GM18517 (cell line): ENCODE data around the gene MOB3A.
"Not testable (repeated sequence)": the region's sequence is repeated elsewhere in the genome, so short reads cannot be mapped to it uniquely, and the experiment has no call there.

Experiments used
- ATAC-seq: cut with Tn5 transposase; IDR thresholded peaks from one replicate; pipeline ENCODE4 v1.9.1; 2021; ENCODE audit warnings: mild to moderate bottlenecking, moderate library complexity; ENCODE audit not compliant: unreplicated experiment

Gene MOB3A

DNA sequence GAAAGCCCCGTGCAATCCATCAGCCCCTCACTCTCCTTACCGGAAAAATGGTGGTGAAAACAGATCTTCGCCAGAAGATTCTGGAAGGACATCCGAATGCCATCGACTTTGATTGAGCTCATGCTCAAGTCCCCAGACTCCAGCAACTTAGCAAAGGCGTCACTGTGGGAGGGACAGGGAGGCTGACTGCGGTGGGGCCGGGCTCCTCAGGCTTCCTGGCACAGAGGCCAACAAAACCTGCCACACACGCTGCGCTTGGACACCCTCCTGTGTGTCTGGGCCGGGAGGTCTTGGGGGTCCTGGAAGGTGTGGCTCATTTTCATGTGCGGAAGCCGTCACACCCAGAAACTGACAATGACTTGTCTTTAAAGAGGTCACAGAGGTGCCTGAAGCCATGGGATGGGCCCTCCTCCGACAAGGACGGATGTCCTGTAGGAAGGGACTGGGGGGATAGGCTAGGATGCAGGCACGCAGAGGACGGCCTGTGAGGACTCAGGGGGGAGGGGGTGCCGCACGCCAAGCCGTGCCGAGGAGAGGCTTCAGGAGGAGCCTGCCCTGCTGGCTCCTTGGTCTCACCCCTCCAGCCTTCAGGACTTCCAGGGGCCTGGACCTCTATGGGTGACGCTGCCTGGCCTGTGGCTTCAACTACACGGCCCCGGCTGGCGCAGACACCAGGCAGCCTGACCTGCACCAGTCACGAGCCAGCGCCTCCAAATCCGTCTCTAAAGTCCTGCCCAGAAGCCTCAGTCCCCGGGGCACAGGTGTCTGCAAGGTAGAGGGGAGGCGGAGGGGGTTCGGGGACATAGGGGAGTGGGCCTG, 13.1 kb upstream of the MOB3A start:
- no peak for ATAC-seq

DNA sequence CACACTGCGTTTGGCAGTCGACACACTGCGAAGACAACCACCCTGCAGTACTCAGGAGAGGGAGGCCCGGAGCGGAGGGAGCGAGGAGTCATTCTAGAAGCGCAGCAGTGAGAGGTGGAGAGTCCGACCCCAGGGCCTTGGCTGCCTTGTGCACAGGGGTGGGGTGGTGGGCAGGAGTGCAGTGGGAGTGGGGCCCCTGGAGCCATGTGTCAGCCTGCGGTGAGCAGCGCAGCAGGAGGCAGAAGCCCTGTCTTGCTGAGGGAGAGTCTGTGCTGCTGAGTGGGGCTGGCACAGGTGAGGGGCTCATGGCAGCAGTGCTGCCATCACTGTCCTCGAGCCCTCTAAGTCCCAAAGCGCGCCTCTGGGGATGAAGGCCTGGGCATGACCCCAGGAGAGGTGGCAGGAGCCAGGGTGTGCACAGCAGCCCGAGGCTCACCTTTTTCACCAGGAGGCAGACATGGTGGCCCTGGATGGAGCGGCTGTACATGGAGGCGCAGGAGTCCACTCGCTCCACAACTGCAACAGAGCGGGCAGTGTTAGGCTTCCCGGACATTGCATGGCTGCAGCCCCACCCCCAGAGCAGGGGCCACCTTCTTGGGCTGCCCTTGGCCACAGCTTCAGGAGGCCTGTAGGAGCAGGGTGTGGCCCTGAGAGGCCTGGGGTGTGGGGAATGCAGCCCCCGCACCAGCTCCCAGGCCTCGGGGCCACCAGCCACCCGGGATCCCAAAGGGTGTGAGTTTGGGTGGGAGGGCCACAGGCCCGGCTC, 12.3 kb upstream of the MOB3A start:
- no peak for ATAC-seq

DNA sequence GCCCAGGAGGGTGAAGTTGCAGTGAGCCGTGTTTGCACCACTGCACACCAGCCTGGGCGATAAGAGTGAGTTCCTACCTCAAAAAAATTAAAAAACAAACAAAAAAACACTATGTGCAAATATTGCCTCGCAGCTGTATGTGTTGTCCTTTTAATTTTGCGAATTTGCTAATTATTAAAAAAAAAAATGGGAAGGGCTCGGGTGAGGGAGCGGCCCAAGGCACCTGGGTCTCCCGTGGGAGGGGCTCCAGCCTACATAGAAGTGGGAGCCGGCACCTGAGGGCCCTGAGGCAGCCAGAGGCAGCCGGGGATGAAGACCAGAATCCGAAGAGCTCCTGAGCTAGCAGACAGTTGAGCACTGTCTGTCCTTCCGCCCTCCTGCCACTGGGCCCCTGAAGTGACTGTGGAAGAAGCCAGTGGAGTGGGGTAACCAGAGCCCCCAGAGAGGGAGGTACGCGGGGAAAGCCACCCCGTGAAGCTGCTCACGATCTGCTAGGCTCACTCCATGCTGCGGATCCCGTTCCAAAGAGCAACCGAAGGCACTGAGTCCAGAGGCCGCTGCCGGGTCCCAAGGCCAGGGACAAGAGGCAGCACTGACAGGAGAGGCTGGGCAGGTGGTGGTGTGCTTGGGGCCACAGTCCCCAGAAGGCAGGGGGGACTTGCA, 7.0 kb upstream of the MOB3A start:
- no peak for ATAC-seq

DNA sequence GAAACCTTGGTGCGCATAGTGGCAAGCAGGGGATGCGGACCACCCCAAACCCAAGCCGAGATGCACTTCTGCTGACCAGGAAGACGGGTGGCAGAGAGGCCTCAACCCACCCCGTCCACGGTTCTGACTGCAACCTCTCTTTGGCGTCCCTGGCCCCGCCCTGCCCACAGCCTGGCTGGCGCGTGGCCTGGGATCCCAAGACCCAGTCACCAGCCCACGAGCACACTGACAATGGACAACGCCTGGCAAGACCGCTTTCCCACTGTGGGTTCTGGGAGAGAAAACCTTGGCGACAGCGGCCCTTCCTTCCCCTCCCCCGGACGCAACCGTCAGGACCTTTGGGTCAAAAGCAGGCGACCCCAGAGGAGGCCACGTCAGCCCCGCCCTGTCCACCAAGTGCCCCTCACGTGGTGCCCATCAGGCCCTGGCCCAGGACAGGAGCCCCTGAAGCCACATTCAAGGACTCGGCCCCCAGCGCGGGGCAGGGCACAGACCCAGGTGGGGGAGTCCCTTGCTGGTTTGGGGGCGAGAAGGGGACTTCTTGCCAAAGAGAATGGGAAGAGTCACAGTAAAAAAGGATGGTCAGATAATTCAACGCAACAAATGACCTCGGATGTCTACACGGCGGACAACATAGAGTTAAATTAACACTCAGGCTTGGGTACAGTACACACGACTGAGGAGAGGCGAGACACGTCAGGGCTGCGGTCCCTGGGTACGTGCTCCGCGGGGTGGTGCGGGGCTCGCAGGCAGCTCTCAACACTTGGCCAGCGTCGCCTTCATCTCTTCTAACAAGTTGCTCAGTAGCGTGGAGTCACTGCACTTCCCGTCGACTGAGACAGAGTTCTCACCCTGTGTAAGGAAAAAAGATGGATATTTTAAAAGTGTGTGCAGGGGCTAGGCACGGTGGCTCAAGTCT, 5.5 kb upstream of the MOB3A start:
- no peak for ATAC-seq

DNA sequence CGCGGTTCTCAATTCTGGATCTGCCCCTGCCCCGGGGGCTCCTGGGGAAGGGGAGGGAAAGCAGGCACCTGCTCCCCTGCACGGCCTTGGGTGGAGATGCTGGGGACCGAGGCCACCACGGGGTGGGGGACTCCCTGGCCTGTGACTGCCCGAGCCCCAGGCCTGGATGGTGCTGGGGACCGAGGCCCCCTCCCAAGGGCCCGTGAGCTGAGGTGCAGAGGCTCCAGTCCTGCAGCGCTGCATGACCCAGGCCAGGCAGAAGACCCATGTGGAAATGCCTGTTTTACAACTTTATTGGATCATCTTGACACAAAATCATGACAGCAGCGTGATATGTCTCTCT, 4.6 kb upstream of the MOB3A start:
- no peak for ATAC-seq

DNA sequence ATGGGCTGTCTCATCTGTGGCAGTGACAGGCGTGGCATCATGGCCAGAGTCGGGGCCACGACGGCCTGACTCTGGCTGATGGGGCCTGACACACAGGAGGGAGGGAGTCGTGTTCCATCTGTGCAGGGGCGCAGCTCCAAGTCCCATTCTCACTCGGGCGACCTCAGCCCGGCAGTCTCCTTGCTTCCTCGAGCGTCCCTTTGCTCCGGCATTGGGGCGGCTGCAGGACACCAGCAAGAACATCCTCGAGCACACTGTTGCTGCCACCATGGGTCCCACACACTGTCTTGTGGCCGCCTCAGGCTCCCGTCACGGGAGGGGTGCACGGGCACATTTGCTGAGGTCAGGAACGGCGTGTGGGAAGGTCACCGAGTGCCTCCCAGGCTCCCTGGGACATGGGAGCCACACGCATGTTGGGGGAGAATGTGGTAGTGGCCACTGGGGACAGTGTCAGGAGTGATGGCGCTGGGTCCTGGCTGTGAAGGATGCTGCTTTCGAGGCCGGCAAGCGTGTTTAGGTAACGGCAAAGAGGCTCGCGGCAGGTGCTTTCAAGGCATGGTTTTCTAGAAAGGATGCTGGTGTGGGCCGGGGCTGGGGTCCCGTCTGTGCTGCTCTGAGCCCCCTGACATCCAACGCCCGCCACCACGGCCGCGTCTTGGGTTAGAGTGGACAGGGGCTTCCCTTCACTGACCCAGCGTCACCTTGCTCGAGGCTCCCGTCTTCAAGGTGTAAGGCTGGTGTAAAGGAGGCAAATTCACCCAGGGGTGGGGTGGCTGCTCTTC, 4.0 kb upstream of the MOB3A start:
- ATAC-seq, result no peak

DNA sequence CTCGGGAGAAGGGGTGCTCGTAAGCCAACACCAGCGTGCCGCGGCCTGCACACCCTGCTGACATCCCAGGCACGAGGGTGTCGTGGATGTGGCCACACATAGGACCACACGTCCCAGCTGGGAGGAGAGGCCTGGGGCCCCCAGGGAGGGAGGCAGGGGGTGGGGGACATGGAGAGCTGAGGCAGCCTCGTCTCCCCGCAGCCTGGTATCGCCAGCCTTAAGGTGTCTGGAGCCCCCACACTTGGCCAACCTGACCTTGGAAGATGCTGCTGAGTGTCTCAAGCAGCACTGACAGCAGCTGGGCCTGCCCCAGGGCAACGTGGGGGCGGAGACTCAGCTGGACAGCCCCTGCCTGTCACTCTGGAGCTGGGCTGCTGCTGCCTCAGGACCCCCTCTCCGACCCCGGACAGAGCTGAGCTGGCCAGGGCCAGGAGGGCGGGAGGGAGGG, 3.0 kb upstream of the MOB3A start:
- no peak for ATAC-seq

DNA sequence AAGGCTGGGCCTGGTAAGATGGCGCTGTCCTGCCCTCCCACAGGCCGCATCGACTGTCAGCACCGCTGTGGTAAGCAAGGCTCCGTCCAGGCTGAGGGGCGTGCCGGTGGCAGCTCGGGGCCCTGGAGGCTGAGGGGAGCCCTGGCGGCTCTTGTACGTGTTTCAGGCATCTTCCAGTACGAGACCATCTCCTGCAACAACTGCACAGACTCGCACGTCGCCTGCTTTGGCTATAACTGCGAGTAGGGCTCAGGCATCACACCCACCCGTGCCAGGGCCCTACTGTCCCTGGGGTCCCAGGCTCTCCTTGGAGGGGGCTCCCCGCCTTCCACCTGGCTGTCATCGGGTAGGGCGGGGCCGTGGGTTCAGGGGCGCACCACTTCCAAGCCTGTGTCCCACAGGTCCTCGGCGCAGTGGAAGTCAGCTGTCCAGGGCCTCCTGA, 1.8 kb upstream of the MOB3A start:
- no peak for ATAC-seq

DNA sequence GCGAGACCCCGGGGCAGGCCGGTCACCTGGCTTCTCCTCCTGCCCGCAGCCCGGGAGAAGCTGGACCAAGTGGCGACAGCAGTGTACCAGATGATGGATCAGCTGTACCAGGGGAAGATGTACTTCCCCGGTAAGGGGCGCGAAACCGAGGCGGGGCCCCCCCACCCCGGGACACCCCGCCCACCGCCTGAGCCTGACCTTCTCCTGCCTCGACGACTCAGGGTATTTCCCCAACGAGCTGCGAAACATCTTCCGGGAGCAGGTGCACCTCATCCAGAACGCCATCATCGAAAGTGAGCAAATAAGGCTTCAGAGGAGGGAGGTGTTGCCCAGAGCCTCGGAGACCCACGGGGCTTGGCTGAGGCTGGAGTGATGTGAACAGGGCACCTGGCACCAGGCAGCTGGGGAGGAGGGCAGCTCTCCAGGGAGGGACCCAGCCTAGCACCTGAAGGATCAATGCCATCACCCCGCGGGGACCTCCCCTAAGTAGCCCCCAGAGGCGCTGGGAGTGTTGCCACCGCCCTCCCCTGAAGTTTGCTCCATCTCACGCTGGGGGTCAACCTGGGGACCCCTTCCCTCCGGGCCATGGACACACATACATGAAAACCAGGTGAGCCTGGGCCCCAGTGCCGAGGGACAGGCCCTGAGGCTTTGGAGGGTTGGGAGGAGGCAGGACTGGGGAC, 1.2 kb upstream of the MOB3A start:
- peak; percentile 1 for ATAC-seq

DNA sequence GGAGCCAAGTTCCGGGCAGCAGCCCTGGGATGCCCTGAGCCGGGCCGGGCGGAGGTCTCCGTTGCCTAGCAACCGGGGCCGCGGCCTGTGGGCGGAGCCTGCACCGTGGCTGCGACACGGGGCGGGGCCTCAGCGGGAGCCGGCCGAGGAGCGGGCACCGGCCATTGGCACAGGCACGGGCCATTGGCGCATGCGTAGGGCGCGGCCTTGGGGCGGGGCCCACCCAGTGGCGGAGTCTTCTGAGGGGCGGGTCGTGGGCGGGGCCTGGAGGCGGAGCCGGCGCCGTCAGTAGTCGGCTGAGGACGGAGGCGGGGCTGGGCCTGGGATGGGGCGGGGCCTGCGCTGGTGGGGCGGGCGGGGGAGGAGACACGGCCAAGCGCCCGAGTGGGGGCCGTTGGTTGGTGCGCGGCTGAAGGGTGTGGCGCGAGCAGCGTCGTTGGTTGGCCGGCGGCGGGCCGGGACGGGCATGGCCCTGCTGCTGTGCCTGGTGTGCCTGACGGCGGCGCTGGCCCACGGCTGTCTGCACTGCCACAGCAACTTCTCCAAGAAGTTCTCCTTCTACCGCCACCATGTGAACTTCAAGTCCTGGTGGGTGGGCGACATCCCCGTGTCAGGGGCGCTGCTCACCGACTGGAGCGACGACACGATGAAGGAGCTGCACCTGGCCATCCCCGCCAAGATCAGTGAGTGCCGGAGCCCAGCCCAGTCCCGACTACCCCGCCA, 515 bp upstream of the MOB3A start, which contains the start of gene IZUMO4:
IZUMO4 (plus strand) TSS at position 436 of the 723 bp plus-strand sequence; CDS start at position 467, 31 bp downstream.
- peak; percentile 57 for ATAC-seq

DNA sequence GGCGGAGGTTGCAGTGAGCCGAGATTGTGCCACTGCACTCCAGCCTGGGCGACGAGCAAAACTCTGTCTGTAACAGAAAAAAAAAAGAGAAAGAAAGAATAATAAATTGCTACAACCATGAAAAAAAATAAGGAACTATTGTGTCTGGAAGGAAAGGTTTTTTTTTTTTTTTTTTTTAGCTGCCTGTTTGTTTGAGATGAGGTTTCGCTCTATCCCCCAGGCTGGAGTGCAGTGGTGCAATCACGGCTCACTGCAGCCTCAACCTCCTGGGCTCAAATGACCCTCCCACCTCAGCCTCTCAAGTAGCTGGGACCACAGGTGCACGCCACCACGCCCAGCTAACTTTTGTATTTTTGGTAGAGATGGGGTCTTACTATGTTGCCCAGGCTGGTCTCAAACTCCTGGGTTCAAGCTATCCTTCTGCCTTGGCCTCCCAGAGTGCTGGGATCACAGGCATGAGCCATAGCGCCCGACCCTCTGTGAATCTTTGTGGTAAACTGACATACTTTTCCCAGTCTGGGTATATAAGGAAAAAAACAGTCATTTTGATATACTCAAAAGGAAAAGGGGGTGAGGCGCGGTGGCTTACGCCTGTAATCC, 4.1 kb downstream of the MOB3A start:
- not testable (repeated sequence) for ATAC-seq

DNA sequence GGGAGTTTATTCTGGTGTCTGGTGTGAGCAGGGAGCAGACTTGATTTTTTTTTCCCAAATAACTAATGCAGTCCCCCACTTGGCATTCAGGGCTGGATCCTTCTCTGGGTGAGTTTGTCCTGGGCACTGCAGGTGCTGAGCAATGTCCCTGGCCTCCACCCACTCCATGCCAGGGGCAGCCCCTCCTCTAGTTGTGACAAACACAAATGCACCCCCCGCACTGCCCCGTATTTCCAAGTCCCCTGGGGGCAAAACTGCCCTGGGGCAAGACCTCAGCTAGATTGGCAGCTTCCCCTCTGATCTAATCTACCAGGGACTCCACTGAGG, 6.4 kb downstream of the MOB3A start:
- ATAC-seq, result no peak

DNA sequence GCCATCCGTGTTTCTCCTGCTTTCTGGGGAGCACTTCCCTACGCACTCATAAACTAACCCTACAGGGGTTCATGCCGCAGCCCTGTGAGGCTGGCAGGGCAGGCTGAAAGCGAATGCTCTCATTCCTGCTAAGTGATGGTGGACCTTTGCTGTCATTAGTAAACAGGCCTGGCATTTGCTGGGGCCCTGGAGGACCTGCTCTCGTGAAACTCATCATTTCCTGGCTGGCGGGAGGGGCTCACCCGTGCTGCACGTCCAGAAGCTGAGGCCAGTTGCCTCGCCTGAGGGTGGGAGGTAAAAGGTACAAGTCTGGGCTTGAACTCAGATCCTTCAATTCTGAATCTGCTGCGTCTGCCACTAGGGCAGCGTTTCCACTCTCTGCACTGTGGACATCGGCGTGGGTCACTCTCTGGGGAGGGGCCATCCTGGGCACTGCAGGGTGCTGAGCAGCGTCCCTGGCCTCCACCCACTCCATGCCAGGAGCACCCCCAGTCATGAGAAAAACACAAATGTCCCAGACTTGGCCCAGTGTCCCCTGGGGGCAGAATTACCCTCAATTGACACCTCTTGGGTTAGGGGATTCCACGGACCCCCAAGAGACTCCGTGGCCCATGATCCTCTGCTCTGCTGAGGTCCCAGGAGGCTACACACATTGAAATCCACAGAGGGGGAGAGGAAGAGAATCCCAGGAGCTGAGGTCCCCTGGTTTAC, 7.0 kb downstream of the MOB3A start:
- no peak for ATAC-seq

DNA sequence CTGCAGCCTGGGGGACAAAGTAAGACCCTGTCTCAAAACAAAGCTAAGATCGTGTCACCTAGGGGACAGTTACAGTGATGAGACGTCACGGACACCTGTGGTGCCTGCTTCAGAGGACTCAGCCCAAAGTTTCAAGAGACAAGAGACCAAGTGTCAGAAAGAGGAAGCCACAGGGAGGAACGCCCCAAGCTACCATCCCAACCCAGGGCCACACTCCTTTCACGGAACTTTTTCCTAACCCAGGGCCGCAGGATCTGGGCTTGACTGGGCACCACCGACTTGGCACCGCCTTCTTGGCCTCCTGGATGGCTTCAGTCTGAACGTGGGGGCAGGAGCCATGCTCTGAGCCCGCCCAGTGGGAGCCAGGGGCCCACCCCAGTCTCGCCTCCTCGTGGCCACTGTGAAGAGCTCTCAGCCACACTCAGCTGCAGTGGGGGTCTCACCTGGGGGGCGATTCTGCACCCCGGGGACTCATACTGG, 8.5 kb downstream of the MOB3A start:
- ATAC-seq, result peak; percentile 17

DNA sequence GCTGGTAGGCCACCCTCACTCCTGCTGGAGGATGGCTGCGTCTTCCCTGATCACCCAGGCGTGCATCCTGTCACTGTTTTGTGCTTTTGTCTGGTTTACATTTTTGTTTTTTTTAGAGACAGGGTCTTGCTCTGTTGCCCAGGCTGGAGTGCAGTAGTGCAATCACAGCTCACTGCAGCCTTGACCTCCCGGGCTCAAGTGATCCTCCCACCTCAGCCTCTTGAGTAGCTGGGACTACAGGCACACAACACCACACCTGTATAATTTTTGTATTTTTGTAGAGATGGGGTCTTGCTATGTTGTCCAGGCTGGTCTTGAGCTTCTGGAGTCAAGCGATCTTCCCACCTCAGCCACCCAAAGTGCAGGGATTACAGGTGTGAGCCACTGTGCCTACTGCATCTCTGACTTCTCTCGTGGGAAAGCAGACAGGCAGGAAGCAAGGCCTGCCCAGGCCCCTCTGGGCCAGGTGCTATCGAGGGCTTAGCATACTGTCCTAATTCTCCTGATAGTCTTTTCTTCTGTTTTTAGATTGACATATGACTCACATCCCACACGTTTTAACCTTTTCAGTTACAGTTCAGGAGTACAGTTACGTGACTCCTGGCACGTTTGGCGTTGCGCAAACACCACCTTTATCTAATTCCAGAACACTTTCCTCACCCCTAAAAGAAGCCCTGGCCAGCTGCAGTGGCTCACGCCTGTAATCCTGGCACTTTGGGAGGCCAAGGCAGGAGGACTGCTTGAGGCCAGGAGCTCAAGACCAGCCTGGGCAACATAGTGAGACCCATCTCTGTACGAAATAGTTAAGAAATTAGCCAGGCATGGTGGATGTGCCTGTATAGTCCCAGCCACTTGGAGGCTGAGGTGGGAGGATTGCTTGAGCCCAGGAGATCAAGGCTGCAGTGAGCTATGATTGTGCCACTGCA, 9.2 kb downstream of the MOB3A start:
- ATAC-seq, result peak; percentile 24

DNA sequence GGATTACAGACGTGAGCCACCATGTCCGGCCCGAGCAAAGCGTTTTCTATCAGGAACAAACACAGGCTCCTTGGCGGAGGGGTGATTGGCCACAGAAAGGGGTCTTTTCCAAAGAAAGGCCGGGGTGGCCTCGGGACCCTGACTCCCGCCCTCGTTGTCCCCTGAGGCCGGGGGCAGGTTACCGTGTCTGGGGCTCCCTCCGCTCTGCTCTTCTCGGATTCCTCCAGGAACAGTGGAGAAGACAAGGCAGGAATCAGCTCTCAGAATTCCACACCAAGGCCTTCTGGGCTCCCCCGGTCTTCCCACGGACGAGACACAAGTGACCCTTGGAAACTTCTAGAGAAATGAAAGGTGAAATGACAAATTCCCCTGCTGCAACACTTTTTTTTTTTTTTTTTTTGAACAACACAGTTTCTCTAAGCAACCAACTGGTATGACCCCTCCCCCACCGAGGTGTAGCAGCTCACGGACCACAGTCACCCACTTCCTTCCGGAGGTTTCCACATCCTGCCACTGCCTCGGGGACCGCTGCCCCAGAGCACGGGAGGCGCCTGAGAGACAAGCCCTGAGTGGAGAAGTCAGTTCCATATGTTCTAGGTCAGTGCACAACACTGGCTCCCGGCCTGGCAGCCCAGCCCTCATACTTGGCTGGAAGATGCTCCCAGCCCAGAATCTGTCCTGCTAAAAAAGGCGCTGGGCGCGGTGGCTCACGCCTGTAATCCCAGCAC, 11.0 kb downstream of the MOB3A start:
- no peak for ATAC-seq
